Occipital lobe (tissue), 2 donors: ENCODE data around the gene FBLN7. TPM values are rescaled to one million over a fixed set of nuclear protein-coding genes. Genes with fewer than 3 reads are reported as not detected.

Experiments used
- DNase-seq: peaks from one replicate; lab custom pipeline; 2025; lab: John Stamatoyannopoulos, UW
- total RNA-seq: library from RNA; depleted of rRNA; stranded (reverse); fragments of >200 nt; gene quantifications from one replicate; pipeline ENCODE4 v1.2.3, GENCODE V29; 2014

FBLN7 gene
- total RNA-seq, 1 donor from 2014 or later: 0.62 TPM

GRCh38 chr2:112156152-112156986 lies 18.2 kb downstream of the FBLN7 start:
- no peak for DNase-seq

DNA sequence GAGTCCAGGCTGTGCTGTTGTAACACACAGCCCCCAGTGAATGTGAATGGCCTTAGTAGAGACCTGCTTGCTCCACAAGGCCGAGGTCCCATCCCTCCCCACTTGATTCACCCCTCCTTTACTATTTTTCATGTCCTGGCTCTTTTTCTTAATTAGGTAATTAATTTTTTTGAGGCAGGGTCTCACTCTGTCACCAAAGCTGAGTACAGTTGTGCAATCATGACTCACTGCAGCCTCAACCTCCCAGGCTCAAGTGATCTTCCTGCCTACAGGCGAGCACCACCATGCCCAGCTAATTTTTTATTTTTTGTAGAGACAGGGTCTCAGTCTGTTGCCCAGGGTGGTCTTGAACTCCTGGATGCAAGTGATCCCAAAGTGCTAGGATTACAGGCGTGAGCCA lies 19.3 kb downstream of the FBLN7 start:
- no peak for DNase-seq

GRCh38 chr2:112159454-112159921 lies 21.3 kb downstream of the FBLN7 start:
- no peak for DNase-seq

GRCh38 chr2:112160283-112161250 lies 22.4 kb downstream of the FBLN7 start:
- no peak for DNase-seq

- DNase-seq: no peak
These were observed 23.4 kb downstream of the FBLN7 start for GRCh38 chr2:112161431-112162145.

GRCh38 chr2:112162341-112162740 lies 24.2 kb downstream of the FBLN7 start:
- no peak for DNase-seq

DNA sequence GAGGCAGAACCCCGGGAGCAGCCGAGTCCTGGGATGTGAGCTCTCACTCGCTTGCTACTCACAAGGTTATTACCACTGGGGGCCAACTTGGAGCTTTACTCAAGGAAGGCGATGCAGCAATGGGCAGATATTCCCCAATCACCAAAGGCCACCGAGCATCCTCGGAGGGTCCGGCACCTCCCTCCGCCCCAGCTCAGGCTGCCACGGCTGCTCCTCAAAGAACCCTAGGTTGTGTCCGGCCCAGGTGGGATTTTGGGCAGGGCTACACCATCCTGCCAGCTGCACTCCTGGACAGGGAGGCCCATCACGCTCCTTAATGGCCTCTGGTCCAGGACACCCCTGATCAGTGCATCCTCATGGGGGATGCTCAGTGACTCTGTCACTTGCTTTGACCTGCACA lies 24.8 kb downstream of the FBLN7 start:
- no peak for DNase-seq

GRCh38 chr2:112163541-112163981 lies 25.4 kb downstream of the FBLN7 start:
- no peak for DNase-seq

- no peak for DNase-seq
These were observed 26.7 kb downstream of the FBLN7 start for GRCh38 chr2:112164876-112165275.

GRCh38 chr2:112165296-112165695 lies 27.1 kb downstream of the FBLN7 start:
- no peak for DNase-seq

DNA sequence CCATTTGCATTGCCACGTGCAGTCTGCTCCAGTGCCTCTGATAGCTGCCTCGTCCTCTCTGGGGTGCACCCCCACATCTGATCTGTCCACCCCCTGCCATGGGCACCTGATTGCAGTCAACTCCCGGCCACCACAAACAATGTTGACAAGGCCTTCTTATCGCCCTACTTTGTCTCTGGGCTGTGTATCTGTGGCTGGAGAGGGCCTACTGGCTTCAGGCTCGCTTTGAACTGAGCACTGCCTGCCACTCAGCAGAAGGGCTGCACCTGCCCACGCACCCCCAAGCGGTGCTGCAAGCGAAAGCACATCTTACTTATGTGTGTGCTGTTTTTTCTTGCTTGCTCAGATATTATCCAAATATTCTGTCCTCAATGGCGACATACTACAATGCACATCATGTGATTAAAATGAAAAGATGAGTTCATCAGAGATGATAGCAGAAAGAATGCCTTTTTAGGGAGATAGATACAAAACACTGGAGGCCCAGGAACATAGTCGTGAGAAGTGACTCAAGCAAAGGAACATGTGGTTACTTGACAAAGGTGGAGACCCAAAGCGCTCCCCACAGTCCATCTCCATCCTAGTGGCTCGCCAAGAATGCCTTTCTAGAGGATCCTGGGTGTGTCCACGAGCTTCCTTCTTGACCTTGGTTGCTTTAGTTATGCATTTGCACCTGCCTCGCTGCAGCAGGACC lies 28.8 kb downstream of the FBLN7 start:
- DNase-seq: no peak

DNA sequence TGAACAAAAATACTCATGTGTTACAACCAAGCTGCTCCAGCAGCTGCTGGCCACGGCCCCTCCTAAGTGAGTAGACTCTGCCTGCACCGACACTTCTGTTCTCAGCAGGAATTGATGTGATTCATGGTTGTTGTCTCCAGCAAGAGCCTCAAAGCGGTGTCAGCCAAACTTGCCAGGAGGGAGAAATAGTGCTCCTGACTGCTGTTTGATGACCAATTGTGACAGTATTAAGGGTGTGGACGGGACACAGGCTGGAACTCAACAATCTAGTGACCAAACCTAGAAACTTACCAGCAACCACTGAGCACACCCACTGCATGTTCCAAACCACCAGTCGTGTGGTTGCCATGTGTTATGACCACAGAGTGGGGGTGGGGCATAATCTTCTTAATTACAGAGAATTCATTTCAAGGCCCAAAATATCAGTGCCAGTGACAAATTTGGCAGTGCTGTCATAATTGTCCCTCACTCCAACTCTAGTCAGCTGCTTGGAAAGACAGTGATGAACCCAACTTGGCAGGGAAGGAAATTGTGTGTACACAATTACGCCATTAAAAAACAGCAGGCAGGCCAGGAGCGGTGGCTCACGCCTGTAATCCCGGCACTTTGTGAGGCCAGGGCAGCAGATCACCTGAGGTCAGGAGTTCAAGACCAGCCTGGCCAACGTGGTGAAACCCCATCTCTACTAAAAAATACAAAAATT lies 30.4 kb downstream of the FBLN7 start:
- DNase-seq: no peak

GRCh38 chr2:112170495-112170894 lies 32.3 kb downstream of the FBLN7 start:
- no peak for DNase-seq

GRCh38 chr2:112173646-112174319 lies 35.6 kb downstream of the FBLN7 start:
- no peak for DNase-seq

DNA sequence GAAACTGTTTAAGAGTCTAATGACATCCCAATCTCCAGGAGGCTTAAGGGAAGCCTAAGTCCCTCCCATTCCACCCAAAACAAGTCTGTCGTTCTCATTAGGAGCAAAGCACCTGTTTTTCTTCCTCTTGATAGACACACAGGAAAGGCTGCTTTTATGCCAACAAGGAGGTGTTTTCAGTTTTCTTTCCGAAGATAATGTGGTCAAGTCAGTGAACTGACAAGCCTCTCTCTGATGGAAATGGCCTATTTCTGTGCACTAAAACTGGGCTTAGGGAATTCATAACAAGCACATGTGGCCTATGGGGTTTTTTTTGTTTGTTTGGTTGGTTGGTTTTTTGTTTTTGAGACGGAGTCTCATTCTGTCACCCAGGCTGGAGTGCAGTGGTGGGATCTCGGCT lies 36.2 kb downstream of the FBLN7 start:
- no peak for DNase-seq

GRCh38 chr2:112175333-112175732 lies 37.1 kb downstream of the FBLN7 start:
- DNase-seq: no peak

GRCh38 chr2:112175958-112176573 lies 37.9 kb downstream of the FBLN7 start:
- no peak for DNase-seq

GRCh38 chr2:112181571-112182290 lies 43.5 kb downstream of the FBLN7 start:
- no peak for DNase-seq
